ENCODE data around the gene LDHA. TPM values are rescaled to one million over a fixed set of nuclear protein-coding genes. Genes with fewer than 3 reads are reported as not detected.
"Not testable (repeated sequence)": the region's sequence is repeated elsewhere in the genome, so short reads cannot be mapped to it uniquely, and the experiment has no call there.

Gene LDHA
- total and polyA plus RNA-seq, 3 donors from 2014 or later = 155 to 353 (median 174) TPM

DNA sequence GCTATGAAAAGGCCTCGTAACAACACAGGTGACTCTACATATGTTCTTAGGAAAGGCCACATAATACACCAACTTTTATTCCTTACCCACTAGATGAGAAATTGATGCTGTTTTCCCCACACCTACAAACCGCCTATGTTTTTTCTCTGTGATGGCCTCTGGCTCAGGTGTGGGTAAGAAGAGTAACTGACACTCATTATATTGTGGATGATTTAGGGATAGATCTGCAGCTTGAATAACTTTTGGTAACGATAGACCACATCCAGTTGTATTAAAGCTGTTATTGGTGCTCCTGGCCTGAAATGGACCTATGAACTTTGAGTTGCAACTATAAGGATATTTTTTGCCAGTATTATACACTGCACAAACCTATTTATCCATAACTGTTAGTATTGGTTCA lies 3.6 kb downstream of the LDHA start:
- intact Hi-C loops (cut with DNase I; ENCODE audit: low total_unique reads) = loop anchor here (5.0 kb wide), 1 partner anchor 76 kb away; the partner anchor contains the start of genes GTF2H1 and HPS5
- no peak for TF ChIP-seq POLR2A (IDR thresholded peaks at IDR 0.05)
- TF ChIP-seq, protein P1, sequence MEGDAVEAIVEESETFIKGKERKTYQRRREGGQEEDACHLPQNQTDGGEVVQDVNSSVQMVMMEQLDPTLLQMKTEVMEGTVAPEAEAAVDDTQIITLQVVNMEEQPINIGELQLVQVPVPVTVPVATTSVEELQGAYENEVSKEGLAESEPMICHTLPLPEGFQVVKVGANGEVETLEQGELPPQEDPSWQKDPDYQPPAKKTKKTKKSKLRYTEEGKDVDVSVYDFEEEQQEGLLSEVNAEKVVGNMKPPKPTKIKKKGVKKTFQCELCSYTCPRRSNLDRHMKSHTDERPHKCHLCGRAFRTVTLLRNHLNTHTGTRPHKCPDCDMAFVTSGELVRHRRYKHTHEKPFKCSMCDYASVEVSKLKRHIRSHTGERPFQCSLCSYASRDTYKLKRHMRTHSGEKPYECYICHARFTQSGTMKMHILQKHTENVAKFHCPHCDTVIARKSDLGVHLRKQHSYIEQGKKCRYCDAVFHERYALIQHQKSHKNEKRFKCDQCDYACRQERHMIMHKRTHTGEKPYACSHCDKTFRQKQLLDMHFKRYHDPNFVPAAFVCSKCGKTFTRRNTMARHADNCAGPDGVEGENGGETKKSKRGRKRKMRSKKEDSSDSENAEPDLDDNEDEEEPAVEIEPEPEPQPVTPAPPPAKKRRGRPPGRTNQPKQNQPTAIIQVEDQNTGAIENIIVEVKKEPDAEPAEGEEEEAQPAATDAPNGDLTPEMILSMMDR (IDR thresholded peaks at IDR 0.05) = no peak

DNA sequence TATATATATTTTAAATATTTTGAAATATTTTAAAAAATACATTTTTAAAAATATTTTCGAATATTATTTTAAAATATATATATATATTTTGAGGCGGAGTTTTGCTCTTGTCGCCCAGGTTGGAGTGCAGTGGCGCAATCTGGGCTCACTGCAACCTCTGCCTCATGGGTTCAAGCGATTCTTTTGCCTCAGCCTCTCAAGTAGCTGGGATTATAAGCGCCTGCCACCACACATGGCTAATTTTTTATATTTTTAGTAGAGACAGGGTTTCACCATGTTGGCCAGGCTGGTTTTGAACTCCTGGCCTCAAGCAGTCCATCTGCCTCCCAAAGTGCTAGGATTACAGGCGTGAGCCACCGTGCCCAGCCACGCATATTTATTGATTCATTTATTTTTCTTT lies 6.7 kb downstream of the LDHA start:
- H3K36me3 ChIP-seq (ENCODE audit: low read depth, missing control alignments); DNase-seq; intact Hi-C loops (cut with DNase I; ENCODE audit: low total_unique reads); H3K4me3 ChIP-seq; H3K27me3 ChIP-seq; H3K9me3 ChIP-seq; H3K27ac ChIP-seq; H3K4me1 ChIP-seq: not testable (repeated sequence)
- WGBS, 2 donors = 94 to 96% methylated on average over 9 of the region's 9 CpGs

More for the DNA sequence above, 3.6 kb downstream of the LDHA start:
- Histone ChIP-seq H3K36me3 (ENCODE audit: low read depth, missing control alignments) (no peaks in the 10 kb centered on the region), H3K27me3 (no peaks in the 10 kb centered on the region), H3K4me3 (no peak overlapping the region), H3K27ac (no peak overlapping the region), H3K4me1 (peaks cover 14% of the 10 kb centered on the region), H3K9me3 (no peaks in the 10 kb centered on the region)
- WGBS, 2 donors = 90 to 96% methylated on average over 3 of the region's 3 CpGs
- DNase-seq = no peak

DNA sequence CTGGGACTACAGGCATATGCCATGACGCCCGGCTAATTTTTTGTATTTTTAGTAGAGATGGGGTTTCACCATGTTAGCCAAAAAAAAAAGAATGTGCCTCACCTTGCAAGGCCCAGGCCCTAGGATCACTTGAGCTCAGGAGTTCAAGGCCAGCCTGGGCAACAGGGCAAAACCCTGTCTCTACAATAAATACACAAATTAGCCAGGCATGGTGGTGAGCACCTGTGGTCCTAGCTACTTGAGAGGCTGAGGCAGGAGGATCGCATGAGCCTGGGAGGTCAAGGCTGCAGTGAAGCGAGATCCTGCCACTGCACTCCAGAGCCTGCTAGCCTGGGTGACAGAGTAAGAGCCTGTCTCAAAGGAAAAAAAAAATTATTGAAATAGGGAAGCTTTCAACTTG lies 9.7 kb downstream of the LDHA start:
- no peak for DNase-seq
- no peaks in the 10 kb centered on the region for H3K36me3 ChIP-seq (ENCODE audit: low read depth, missing control alignments)
- no peak overlapping the region for H3K27ac ChIP-seq
- intact Hi-C loops (cut with DNase I; ENCODE audit: low total_unique reads) = no loop called here
- no peak overlapping the region for H3K4me3 ChIP-seq
- no peaks in the 10 kb centered on the region for H3K4me1 ChIP-seq
- no peaks in the 10 kb centered on the region for H3K9me3 ChIP-seq
- TF ChIP-seq, protein P1 (IDR thresholded peaks at IDR 0.05) = no peak
- 85 to 98% methylated on average over 4 of the region's 4 CpGs for WGBS, 2 donors
- H3K27me3 ChIP-seq = no peaks in the 10 kb centered on the region

DNA sequence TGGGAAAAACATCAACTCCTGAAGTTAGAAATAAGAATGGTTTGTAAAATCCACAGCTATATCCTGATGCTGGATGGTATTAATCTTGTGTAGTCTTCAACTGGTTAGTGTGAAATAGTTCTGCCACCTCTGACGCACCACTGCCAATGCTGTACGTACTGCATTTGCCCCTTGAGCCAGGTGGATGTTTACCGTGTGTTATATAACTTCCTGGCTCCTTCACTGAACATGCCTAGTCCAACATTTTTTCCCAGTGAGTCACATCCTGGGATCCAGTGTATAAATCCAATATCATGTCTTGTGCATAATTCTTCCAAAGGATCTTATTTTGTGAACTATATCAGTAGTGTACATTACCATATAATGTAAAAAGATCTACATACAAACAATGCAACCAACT lies 13.0 kb downstream of the LDHA start:
- WGBS, 2 donors = 69 to 74% methylated on average over 3 of the region's 3 CpGs
- H3K4me3 ChIP-seq; H3K27ac ChIP-seq; DNase-seq; H3K27me3 ChIP-seq; H3K9me3 ChIP-seq; H3K4me1 ChIP-seq; intact Hi-C loops (cut with DNase I; ENCODE audit: low total_unique reads); H3K36me3 ChIP-seq (ENCODE audit: low read depth, missing control alignments): not testable (repeated sequence)

DNA sequence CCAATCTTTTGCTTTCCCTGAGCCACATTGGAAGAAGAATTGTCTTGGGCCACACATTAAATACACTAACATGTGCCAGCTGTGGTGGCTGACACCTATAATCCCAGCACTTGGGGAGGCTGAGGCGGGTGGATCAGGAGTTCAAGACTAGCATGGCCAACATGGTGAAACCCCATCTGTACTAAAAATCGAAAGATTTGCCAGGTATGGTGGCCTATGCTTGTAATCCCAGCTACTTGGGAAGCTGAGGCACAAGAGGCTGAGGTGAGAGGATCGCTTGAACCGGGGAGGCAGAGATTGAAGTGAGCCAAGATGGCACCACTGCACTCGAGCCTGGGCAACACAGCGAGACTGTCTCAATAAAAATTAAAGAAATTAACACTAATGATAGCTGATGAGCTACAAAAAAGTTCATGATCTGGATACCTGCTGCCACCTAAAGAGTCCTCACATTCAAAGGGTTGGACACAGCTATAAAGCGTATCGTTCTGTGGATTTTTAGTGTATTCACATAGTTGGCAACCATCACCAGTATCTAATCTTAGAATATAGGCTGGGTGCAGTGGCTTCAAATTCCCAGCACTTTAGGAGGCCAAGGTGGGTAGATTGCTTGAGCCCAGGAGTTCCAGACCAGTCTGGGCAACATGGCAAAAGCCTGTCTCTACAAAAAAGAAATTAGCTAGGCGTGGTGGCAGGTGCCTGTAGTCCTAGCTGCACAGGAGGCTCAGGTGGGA lies 14.4 kb downstream of the LDHA start:
- Histone ChIP-seq H3K4me1 (no peaks in the 10 kb centered on the region), H3K4me3 (no peak overlapping the region), H3K36me3 (ENCODE audit: low read depth, missing control alignments) (no peaks in the 10 kb centered on the region), H3K27ac (no peak overlapping the region), H3K9me3 (no peaks in the 10 kb centered on the region), H3K27me3 (no peaks in the 10 kb centered on the region)
- WGBS, 2 donors = 89 to 91% methylated on average over 9 of the region's 9 CpGs
- DNase-seq = no peak
- TF ChIP-seq POLR2A (IDR thresholded peaks at IDR 0.05) = no peak
- TF ChIP-seq, protein P1 (IDR thresholded peaks at IDR 0.05) = no peak
- intact Hi-C loops (cut with DNase I; ENCODE audit: low total_unique reads) = no loop called here

DNA sequence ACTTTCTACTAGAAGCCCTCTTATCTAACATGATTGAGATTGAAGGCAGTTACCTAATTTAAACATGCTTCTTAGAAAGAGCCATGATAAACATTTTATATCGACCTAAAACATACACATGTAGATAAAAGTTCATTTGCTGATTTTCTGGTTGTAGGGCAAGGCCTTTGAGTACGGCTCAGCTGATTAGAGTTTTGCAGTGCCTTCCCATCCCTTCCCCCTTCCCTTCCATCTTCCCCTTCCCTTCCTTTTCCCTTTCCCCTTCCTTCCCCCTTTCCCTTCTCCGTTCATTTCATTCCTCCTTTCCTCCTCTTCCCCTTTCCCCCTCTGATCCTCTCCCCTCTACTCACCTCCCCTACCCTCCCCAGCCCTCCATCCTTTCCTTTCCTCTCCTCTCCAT lies 22.1 kb downstream of the LDHA start:
- no peak overlapping the region for H3K4me3 ChIP-seq
- no peaks in the 10 kb centered on the region for H3K36me3 ChIP-seq (ENCODE audit: low read depth, missing control alignments)
- TF ChIP-seq POLR2A (IDR thresholded peaks at IDR 0.05) = no peak
- TF ChIP-seq, protein P1 (IDR thresholded peaks at IDR 0.05) = no peak
- no peaks in the 10 kb centered on the region for H3K27me3 ChIP-seq
- H3K9me3 ChIP-seq = no peaks in the 10 kb centered on the region
- intact Hi-C loops (cut with DNase I; ENCODE audit: low total_unique reads) = no loop called here
- no peak overlapping the region for H3K27ac ChIP-seq
- DNase-seq = no peak
- 78 to 87% methylated on average over 3 of the region's 3 CpGs for WGBS, 2 donors
- no peaks in the 10 kb centered on the region for H3K4me1 ChIP-seq
